HG03442 (cell line): ENCODE results near the gene ABCC2.
A peak's percentile ranks its signal among the peaks of the same experiment; 100 is the strongest.
"Not testable (repeated sequence)": the region's sequence is repeated elsewhere in the genome, so short reads cannot be mapped to it uniquely, and the experiment has no call there.

ENCODE experiments used
- ATAC-seq: cut with Tn5 transposase; IDR thresholded peaks from one replicate; pipeline ENCODE4 v1.9.1; 2021; ENCODE audit warnings: mild to moderate bottlenecking, moderate library complexity; ENCODE audit not compliant: unreplicated experiment

The ABCC2 gene

DNA sequence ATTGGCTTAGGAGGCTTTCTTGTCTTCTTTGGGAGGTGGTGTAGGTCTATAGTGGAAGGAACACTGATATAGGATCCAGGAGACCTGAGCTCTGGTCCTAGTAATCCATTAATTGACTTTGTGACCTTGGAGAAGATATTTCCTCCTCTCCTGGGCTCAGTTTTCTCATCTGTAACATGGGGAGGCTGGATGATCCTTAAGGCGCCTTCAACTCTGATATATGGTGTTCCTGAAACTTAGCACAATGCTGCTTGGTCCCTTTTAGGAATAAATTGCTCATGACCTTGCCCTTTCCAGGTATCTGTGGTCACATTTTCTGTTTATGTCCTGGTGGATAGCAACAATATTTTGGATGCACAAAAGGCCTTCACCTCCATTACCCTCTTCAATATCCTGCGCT, 25.3 kb downstream of the ABCC2 start:
- no peak for ATAC-seq

DNA sequence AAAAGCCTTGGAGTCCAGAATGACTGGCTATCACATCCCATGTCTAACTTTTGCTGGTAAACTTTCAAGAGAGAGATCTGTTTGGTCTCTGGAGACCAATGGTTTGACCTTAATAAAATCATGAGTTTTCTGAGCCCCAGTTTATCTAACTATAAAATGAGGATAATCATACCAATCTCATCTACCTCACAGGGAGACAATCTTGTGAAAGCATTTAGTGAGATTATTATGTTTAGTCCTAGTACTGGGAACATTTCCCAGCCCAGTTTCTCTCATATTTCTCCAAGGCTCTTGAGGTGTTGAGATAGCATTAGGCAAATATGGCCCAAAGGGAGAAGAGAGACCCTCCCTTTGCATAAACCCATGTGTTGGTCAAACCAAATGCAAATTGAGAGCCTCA, 25.8 kb downstream of the ABCC2 start:
- ATAC-seq, result no peak

DNA sequence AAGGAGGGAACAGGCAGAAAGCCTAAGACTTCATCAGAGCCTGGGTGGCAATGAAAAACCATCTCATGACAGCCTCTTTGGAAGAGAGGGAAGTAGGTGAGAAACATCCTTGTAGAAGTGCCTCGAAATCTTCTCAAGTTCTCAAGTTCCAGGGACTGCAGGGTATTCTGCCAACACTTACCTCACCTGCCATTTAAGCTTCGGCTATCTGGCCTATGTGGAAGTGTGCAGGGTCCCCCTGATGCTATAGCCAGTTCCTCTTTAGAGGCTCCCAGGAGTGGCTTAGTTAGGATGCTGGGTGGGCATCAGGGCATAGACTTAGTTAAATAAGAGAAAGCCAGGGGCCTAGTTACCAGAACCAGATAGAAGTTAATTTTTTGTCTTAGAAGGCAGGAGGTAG, 27.0 kb downstream of the ABCC2 start:
- ATAC-seq, result no peak

DNA sequence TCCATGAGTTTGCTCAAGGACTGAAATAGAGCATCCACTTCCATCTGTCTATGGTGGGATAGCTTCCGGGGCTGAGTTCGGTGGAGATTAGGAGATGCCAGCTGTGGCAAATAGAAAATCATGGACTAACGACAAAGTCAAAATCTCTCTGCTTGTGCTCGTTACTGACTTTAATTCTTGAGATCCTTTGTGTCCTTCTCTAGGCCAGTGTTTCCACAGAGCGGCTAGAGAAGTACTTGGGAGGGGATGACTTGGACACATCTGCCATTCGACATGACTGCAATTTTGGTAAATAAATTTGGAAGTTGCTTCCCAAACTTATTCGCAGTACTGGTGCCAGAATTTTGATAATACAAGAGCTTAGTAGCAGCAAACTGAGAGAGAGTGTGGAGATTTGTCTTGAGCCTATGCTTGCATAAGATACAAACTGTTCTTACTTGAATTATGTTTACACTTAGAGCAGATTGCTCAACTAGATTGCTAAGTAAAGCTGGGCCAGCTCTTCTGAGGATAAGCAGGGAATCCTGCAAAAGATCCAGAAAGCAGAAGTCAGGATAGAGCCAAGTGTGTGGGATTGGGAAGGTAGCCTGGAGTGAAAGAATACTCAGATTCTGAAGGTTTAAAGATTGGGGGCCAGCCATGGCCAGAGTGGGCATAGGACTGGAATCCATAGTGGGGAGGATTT, 27.6 kb downstream of the ABCC2 start:
- ATAC-seq, result no peak

DNA sequence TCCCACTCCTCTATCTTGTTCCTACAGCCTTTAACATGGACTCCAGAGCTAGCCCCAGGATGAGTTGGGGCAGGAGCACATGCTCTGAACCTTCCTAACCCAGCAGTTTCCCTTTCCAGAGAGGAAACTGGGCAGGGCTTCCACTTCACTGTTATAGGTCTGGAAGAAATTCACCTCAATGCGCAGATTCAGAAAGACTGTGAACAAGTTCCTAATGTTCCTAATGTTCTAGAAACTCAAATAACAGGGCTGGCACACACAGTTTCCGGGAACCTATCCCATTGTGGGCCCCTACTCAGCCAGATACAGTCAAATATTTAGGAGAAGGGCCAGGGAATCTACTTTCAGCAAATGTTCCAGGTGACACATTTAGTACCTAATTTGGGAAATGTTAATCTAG, 29.7 kb downstream of the ABCC2 start:
- no peak for ATAC-seq

DNA sequence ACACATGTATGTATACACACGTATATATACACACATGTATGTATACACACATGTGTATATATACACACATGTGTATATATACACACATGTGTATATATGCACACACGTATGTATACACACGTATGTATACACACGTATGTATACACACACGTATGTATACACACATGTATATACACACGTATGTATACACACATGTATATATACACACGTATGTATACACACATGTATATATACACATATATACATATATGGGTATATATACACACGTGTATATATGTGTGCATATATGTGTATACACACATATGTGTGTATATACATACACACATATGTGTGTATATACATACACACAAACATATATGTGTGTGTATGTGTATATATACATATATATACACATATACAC, 31.7 kb downstream of the ABCC2 start:
- ATAC-seq, result no peak

DNA sequence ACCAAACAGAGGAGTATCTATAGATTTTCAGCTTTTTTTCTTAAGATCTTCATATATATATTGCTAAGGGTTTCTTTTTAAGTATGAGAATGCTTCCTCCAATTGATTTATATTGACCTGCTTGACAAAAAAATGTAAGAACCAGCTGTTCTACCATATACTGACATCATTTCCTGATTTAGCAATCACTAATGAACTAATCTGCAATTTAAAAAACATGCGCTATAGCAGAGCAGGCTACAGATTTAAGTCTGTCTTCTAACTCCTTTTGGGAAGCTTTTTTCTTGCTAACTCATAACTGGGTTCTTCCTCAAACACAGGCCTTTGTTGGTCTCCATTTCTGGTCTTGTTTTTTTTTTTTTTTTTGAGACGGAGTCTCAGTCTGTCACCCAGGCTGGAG, 33.2 kb downstream of the ABCC2 start:
- ATAC-seq, result no peak

DNA sequence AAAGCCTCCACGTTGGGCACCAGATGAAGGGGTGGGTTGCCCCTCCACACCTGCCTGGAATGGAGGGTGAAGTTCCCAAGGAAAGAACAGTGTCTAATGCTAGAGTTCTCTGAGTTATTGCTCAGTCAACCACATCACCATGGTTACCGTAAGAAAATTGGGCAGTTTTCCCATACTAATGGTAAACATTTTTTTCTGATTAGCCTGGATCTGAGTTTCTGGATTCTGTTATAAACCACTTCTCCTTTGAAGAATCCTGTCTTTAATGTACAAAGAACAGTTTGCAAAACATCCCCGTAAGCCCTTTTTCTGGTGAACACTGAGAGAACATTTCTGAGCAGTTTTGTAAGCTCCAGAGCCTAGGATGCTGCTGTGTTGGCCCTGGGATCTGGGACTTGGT, 45.5 kb downstream of the ABCC2 start:
- ATAC-seq, result no peak

DNA sequence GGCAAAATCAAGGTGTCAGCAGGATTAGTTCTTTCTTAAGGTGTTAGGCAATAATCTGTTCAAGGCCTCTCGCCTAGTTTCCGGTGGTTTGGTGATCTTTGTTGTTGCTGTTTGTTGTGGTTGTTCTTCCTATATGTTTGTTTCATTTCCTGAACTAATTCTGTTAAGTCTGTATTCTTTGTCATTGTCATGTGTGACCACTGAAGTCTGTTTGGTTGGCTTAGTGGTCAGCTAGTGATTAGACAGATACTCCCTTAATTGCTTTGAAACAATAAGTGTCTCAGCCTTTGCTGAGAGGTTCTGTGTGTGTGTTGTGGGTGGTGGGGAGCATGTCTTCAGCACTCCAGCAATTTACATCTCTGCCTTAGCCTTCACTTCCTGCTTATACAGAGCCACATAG, 46.0 kb downstream of the ABCC2 start:
- no peak for ATAC-seq

DNA sequence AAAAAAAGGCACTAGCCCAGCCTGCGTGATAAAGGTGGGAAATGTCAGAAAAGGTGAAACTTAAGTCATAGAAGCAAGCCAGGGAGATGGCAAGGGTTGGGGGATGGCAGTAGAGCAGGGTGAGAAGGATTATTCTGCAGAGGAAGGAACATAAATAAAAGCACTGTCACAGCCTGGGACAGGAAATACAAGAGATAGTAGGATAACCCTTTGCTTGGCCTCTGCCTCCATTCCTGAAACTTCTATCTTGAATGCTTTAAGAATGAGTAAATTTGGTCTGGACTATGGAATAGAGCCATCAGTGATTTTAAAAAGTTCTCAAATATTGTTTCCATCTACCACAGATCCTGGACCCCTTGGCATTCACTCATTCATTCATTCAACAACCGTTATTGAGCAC, 50.0 kb downstream of the ABCC2 start:
- ATAC-seq, result no peak

DNA sequence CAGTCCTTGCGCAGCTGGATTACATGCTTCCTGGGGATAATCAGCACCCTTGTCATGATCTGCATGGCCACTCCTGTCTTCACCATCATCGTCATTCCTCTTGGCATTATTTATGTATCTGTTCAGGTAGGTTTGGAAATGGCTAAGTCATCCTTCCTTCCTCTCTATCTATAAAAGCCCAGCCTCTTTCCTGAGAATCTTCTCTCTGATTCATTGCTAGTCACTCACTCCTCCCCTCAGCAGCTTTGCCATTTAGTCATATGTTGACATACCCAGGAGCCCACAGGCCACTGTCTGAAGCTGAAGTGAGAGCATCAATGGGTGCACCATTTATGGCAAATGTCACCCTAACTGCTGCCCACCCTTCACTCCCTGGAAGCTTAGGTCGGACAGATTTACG, 52.0 kb downstream of the ABCC2 start:
- no peak for ATAC-seq

DNA sequence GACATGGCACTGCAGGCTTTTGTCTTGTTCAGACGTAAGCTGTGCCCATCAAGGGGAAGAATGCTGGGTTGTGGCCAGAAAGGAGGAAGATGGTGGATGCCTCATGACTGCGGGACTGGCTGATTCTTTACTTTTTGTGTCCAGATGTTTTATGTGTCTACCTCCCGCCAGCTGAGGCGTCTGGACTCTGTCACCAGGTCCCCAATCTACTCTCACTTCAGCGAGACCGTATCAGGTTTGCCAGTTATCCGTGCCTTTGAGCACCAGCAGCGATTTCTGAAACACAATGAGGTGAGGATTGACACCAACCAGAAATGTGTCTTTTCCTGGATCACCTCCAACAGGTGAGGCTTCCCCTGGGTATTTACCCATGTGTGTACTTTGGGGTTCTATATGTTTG, 53.5 kb downstream of the ABCC2 start:
- no peak for ATAC-seq

DNA sequence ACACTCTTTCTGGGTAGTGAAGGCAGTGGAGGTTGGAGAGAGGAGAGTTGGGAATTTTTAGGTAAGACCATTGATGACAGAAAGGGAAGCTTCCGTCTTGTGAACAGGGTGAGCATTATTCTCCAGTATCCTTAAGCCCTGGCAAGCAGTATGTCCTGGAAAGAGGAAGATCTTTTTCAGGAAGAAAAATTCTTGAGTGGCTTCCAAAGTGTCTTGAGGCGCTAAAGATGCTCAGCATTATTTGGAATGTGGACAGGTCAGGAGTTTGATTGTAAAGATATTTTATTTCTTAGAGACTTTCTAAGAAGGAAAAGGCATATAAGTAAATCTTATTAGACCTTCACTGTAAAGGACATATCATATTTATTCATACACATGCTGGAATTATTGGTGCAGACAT, 54.3 kb downstream of the ABCC2 start:
- ATAC-seq, result no peak

DNA sequence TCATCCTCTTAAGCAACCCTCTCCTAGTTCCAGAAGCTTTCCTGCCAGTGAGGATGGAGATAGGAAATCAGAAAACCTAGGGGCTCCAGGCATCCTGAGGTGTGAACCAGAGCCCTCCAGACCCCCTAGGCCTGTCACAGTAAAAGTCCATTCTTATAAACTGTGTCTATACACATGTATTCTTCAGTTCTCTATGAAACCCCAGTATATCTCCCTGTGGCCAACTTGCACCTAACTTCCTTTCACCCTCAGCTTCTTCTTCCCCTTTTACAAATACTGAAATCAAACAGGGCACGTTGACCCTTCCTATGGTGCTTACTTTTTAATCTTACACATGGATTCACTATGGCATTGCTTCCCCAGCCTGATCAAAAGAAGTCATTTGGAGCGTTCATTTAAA, 58.4 kb downstream of the ABCC2 start:
- not testable (repeated sequence) for ATAC-seq

DNA sequence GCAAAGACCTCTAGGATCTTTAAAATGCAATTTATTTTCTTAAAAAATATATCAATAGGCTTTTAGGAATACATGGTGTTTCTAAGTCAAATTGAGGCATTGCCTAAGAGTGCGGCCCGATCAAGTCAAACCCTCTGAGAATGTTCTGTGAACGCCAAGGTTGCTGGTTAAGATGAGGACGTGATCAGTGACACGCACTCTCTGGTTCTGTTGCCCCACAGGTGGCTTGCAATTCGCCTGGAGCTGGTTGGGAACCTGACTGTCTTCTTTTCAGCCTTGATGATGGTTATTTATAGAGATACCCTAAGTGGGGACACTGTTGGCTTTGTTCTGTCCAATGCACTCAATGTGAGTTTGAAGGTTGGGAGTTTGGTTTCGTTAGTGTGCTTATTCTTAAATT, 59.3 kb downstream of the ABCC2 start:
- no peak for ATAC-seq

DNA sequence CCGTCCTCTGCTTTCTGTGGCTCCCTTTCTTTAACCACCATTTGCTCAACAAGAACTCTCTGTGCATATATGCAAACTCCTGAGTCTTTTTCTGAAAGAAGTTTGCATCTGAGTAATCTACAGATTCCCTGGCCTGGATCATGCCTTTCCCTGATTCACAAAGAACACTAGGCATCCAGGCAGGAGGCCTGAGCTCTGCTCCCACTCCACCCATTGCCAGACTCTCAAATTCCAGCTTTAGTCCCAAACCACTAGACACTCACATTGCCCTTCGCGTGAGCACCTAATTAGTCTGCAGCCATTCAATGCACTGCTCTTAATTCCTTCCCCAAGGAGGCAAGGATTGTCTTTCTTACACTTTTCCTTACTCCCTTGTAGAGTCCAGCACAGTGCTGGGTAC, 60.9 kb downstream of the ABCC2 start:
- ATAC-seq, result no peak

DNA sequence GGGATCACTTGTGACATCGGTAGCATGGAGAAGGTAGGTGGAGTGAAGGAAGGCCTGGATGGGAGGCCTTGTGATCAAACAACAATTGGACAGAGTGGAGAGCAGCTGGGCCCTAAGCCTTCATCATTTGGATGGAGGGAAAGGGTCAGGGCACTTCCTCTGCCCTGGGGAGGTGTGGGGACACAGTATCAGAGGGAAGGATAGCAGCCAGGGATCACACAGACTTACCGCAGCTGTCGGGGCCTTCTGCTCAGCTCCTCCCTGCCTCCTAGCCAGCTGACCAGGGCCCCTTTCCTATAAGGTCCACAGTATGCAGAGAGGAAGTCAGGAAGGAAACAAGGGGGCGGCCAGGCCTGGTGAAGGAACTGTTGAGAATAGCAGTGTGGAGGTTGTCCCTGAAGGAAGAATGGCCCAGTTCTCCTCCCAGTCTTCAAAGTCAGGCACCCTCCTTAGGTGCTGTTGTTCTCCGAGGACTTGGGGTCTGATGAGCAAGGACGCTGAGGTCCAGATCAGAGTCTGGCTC, 62.1 kb downstream of the ABCC2 start:
- no peak for ATAC-seq

DNA sequence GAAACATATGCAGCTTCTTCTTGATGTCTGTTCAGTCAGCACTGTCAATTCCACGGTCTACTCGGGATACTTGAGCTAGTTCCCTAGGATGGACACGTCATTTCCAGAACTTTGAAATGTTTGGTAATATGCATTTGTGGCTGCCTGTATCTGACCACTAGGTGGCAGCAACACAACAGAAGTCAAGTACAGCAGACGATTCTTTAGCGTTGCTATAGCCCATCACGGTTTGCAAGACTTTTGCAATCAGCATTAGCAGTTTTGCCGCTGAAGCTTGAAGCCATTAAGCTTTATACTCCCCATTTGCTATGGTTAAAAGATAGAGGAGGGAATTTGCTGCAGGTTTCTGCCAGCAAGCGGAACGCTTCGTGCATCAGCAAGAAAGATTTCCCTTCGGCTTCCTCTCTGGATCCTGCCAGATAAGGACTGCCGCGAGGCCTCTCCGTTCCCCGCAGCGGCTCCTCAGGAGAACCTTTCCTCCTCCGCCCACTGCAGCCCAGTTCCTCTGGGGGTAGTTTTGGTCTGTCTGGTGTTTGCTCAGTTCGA, 63.5 kb downstream of the ABCC2 start:
- ATAC-seq, result peak; percentile 71

DNA sequence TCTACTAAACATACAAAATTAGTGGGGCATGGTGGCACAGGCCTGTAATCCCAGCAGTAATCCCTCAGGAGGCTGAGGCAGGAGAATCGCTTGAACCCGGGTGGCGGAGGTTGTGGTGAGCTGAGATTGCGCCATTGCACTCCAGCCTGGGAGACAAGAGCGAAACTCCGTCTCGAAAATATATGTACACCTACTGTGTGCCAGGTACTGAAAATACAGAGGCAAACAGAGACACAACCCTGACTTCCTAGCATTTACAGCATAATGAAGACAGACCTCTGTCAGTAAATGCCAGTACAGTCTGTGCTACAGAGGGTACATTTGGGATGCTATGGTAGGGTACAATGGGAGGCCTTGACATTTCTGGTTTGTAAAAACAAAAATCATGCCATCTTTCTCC, 66.6 kb downstream of the ABCC2 start:
- no peak for ATAC-seq

DNA sequence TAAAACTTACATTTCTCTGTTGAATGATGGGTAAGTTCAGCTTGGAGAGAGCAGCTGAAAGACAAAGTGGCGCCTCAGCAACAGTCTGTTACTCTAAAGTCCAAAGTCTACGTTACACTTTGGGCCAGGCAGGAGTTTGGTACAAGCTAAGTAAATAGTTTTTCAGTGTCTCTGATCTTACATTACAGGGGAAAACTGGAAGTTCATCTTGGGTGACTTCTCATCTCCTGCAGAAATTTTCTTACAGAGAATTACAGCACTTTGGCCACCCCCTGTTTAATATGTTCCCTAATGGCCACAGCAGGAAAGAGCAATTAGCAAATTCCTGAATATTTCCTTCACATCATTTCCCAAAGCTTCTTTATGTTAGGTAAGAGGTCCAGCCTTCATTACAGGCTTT, 67.1 kb downstream of the ABCC2 start:
- no peak for ATAC-seq

DNA sequence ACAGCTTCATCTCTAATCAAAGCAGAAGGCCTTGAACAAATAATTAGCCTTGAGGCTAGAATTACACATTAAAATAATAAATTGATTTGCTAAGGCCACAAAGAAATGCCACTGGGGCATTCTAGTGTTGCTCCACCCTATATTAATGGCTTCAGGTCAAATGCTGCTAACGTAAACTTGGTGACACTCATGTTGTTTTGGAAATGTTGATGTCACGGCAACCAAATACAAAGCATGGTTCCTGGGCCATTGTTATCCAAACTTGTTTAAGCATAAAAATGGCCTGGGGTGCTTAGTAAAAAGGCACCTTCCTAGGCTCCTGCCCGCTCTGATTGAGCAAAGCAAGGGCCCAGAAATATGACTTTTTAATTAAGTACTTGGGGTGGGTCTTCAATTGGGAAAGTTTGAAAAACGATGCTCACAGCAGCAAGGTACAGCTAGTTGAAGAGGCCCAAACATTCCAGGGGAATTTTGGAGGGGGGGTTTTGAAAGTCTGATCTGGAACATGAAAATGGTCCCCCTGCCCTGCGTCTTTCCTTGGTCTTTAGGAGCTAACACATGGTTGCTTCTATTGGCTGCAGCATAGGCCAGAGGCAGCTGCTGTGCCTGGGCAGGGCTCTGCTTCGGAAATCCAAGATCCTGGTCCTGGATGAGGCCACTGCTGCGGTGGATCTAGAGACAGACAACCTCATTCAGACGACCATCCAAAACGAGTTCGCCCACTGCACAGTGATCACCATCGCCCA, 67.8 kb downstream of the ABCC2 start:
- ATAC-seq, result no peak

DNA sequence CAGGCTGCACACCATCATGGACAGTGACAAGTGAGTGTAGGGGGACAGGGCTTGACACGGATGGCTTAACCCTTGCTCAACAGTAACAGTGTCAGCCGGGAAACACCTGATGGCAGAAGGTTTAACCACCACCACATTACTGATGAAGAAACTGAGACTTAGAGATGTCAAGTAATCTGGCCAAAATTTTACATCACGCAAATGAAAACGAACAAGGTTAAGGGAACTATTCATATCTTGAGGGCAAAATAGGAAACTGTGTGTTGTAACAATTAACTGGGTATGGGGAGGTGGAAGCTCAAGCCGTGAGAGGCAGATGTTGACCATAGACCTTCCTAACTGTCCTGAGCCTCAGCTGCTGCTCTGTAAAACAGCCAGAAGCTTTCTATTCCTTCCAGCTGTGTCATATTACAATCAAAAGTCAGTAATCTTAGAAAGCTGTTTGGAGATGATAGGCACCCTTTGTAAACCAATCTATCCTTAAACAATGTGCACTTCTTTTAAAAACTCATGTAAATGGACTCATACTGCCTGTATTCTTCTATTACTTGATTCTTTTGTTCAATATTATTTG, 68.4 kb downstream of the ABCC2 start:
- no peak for ATAC-seq
